H9 (cell line): ENCODE measurements around the gene CCDC92. TPM values are rescaled to one million over a fixed set of nuclear protein-coding genes. Genes with fewer than 3 reads are reported as not detected.

Experiments
- DNase-seq: peaks from one replicate; pipeline ENCODE4 v3.0.0-alpha.2; 2017
- H2AFZ ChIP-seq: one replicate; pipeline ENCODE4 v1.6.1; 2013; ENCODE audit warnings: mild to moderate bottlenecking, low read length, control low read depth, moderate library complexity
- H2AK5ac ChIP-seq: 2 replicates; pipeline ENCODE4 v1.6.1; 2013; ENCODE audit warnings: low read length, control low read depth, mixed read lengths; ENCODE audit not compliant: insufficient read length
- H2BK120ac ChIP-seq: one replicate; pipeline ENCODE4 v1.6.1; 2013; ENCODE audit warnings: low read depth, mild to moderate bottlenecking, low read length, control low read depth, inconsistent platforms; ENCODE audit not compliant: poor library complexity, severe bottlenecking
- H2BK12ac ChIP-seq: 2 replicates; pipeline ENCODE4 v1.6.1; 2013; ENCODE audit warnings: low read length, control low read depth, mixed read lengths, low read depth; ENCODE audit not compliant: insufficient read length
- H2BK15ac ChIP-seq: 2 replicates; pipeline ENCODE4 v1.6.1; 2013; ENCODE audit warnings: low read depth, low read length, control low read depth
- H2BK20ac ChIP-seq: one replicate; pipeline ENCODE4 v1.6.1; 2013; ENCODE audit warnings: low read depth, mild to moderate bottlenecking, low read length, control low read depth, inconsistent platforms; ENCODE audit not compliant: poor library complexity, severe bottlenecking
- H2BK5ac ChIP-seq: 2 replicates; pipeline ENCODE4 v1.6.1; 2013; ENCODE audit warnings: low read length, control low read depth, mixed read lengths; ENCODE audit not compliant: insufficient read length
- H3K14ac ChIP-seq: 2 replicates; pipeline ENCODE4 v1.6.1; 2013; ENCODE audit warnings: low read length, control low read depth; ENCODE audit not compliant: insufficient read depth
- H3K18ac ChIP-seq: 2 replicates; pipeline ENCODE4 v1.6.1; 2013; ENCODE audit warnings: low read depth, mild to moderate bottlenecking, mixed read lengths, low read length, control low read depth; ENCODE audit not compliant: insufficient read length
- H3K23ac ChIP-seq: 2 replicates; pipeline ENCODE4 v1.6.1; 2013; ENCODE audit warnings: low read length, control low read depth, mixed read lengths, low read depth; ENCODE audit not compliant: insufficient read length
- H3K23me2 ChIP-seq: 2 replicates; pipeline ENCODE4 v1.6.1; 2013; ENCODE audit warnings: low read depth, mild to moderate bottlenecking, mixed read lengths, low read length, control low read depth; ENCODE audit not compliant: insufficient read length, poor library complexity, severe bottlenecking
- H3K27ac ChIP-seq: 2 replicates; pipeline ENCODE4 v1.5.1; 2013; ENCODE audit warnings: low read length, control low read depth, mixed read lengths, low read depth; ENCODE audit not compliant: insufficient read length
- H3K27me3 ChIP-seq: 2 replicates; pipeline ENCODE4 v1.6.1; 2013; ENCODE audit warnings: low read length, control low read depth, inconsistent platforms; ENCODE audit not compliant: insufficient read depth
- H3K4ac ChIP-seq: 2 replicates; pipeline ENCODE4 v1.6.1; 2013; ENCODE audit warnings: low read depth, mild to moderate bottlenecking, control low read depth, inconsistent platforms, low read length, moderate library complexity
- H3K4me1 ChIP-seq: 2 replicates; pipeline ENCODE4 v1.6.1; 2013; ENCODE audit warnings: low read length, control low read depth, inconsistent platforms; ENCODE audit not compliant: insufficient read depth
- H3K4me2 ChIP-seq: 2 replicates; pipeline ENCODE4 v1.6.1; 2013; ENCODE audit warnings: low read length, control low read depth, mixed read lengths; ENCODE audit not compliant: insufficient read length, insufficient read depth
- H3K56ac ChIP-seq: 2 replicates; pipeline ENCODE4 v1.6.1; 2013; ENCODE audit warnings: low read depth, mild to moderate bottlenecking, mixed read lengths, low read length, control low read depth; ENCODE audit not compliant: insufficient read length
- H3K79me1 ChIP-seq: 2 replicates; pipeline ENCODE4 v1.6.1; 2013; ENCODE audit warnings: low read depth, mild to moderate bottlenecking, moderate library complexity, low read length, control low read depth, inconsistent platforms; ENCODE audit not compliant: insufficient read depth, poor library complexity, severe bottlenecking
- H3K79me2 ChIP-seq: 2 replicates; pipeline ENCODE4 v1.6.1; 2013; ENCODE audit warnings: low read length, control low read depth, inconsistent platforms; ENCODE audit not compliant: insufficient read depth
- H3K9ac ChIP-seq: 2 replicates; pipeline ENCODE4 v1.6.1; 2013; ENCODE audit warnings: low read length, control low read depth, mixed read lengths; ENCODE audit not compliant: insufficient read length; ENCODE audit errors: extremely low read depth
- H3K9me3 ChIP-seq: one replicate; pipeline ENCODE4 v1.6.1; 2013; ENCODE audit warnings: low read depth, low read length, inconsistent platforms; ENCODE audit not compliant: control insufficient read depth
- H3T11ph ChIP-seq: one replicate; pipeline ENCODE4 v1.6.1; 2013; ENCODE audit warnings: mild to moderate bottlenecking, low read length, control low read depth, inconsistent platforms
- H4K20me1 ChIP-seq: one replicate; pipeline ENCODE4 v1.6.1; 2013; ENCODE audit not compliant: control insufficient read depth, insufficient read length, insufficient read depth
- H4K5ac ChIP-seq: 2 replicates; pipeline ENCODE4 v1.6.1; 2013; ENCODE audit warnings: low read depth, mild to moderate bottlenecking, mixed read lengths, low read length, control low read depth; ENCODE audit not compliant: insufficient read length
- H4K8ac ChIP-seq: replicated peaks from 2 replicates; pipeline ENCODE4 v1.6.1; 2013; ENCODE audit warnings: low read length, control low read depth, mixed read lengths, low read depth; ENCODE audit not compliant: insufficient read length
- H4K91ac ChIP-seq: 2 replicates; pipeline ENCODE4 v1.6.1; 2013; ENCODE audit warnings: low read depth, mild to moderate bottlenecking, moderate library complexity, mixed read lengths, low read length, control low read depth; ENCODE audit not compliant: insufficient read length
- H3K27ac Mint-ChIP-seq, 3 experiments: 2 replicates in 2 of 3; 3 replicates in 1 of 3; pipeline ENCODE4 v1.8.0; 2020 to 2021; ENCODE audit warnings: mixed read lengths in 3 of 3, mild to moderate bottlenecking in 1 of 3, moderate library complexity in 1 of 3
- H3K27me3 Mint-ChIP-seq: 2 replicates; pipeline ENCODE4 v1.8.0; 2021; ENCODE audit warnings: low read depth, mild to moderate bottlenecking, moderate library complexity, mixed read lengths
- H3K36me3 Mint-ChIP-seq, 3 experiments: 2 replicates in 2 of 3; 3 replicates in 1 of 3; pipeline ENCODE4 v1.8.0; 2020 to 2021; ENCODE audit warnings: low read depth in 3 of 3, mixed read lengths in 3 of 3; ENCODE audit not compliant: insufficient read depth in 1 of 3
- H3K4me1 Mint-ChIP-seq, 2 experiments: 2 replicates each; pipeline ENCODE4 v1.8.0; 2020; ENCODE audit warnings: mixed read lengths in 2 of 2
- H3K4me3 Mint-ChIP-seq, 2 experiments: 2 replicates in 1 of 2; 3 replicates in 1 of 2; pipeline ENCODE4 v1.8.0; 2020 to 2021; ENCODE audit warnings: mild to moderate bottlenecking in 2 of 2, mixed read lengths in 2 of 2, moderate library complexity in 1 of 2
- H3K9me3 Mint-ChIP-seq, 2 experiments: 2 replicates in 1 of 2; 3 replicates in 1 of 2; pipeline ENCODE4 v1.8.0; 2020; ENCODE audit warnings: mild to moderate bottlenecking in 2 of 2, mixed read lengths in 2 of 2, moderate library complexity in 1 of 2
- WGBS: extraction: QIAGEN DNeasy Blood & Tissue Kit; methylation state at CpG from one replicate; pipeline ENCODE4 v1.1.7; 2013; ENCODE audit warnings: missing lambda C conversion rate, low lambda C conversion rate, mixed read lengths; ENCODE audit not compliant: insufficient read length; ENCODE audit errors: extremely low coverage; 5-methylcytosine and 5-hydroxymethylcytosine counted together
- total RNA-seq: library from RNA; stranded (reverse); gene quantifications from 2 replicates; pipeline ENCODE4 v1.2.1, GENCODE V29; 2021
- TF ChIP-seq, protein P1 (sequence below): fragments of 200-600 bp; sonication (generic); conservative IDR thresholded peaks from 3 replicates; pipeline ENCODE4 v1.8.0; 2021; ENCODE audit warnings: antibody characterized with exemption, mild to moderate bottlenecking

CCDC92 gene
- total RNA-seq, 1 experiment from 2014 or later, result 1.3 TPM

DNA sequence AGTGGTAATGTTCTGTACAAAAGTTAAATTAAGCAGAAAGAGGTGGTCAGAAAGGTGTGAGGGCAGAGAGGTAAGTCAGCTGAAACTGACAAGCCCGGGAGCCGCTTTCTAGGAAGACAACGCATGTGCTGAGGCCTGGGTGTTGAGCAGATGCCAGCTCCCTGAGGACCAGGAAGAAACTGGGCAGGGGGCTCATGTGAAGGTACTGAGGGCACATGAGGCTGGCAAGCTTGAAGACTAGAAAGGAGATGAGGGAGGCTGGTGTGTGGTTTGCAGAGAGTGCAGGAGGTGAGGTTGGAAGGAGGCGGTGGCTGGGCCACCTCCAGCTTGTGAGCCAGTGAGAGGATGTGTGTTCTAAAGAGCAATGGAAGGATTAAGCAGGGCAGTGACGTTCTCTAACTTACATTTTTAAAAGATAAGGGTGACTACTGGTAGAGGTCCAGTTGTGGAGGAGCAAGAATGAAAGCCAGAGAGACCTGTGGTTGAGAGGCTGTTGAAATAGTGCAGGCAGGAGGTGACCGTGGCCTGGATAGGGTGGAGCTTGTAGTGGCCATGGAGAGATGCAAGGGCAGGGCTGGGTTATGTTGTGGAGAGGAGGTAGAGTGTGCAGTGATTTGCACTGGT, 29.5 kb upstream of the CCDC92 start:
- no peak overlapping the region for H2AFZ ChIP-seq
- no peak overlapping the region for H2BK20ac ChIP-seq
- no peak overlapping the region for H2AK5ac ChIP-seq
- H3K4ac ChIP-seq, result no peak overlapping the region
- no peaks in the 10 kb centered on the region for H3K79me1 ChIP-seq
- no CpG with 5 or more reads among the region's 6 CpGs for WGBS
- H2BK5ac ChIP-seq, result no peak overlapping the region
- H3K4me2 ChIP-seq, result no peak overlapping the region
- H3K4me1 ChIP-seq, result no peaks in the 10 kb centered on the region
- H3T11ph ChIP-seq, result no peak overlapping the region
- no peak overlapping the region for H3K27ac ChIP-seq
- H2BK120ac ChIP-seq, result no peak overlapping the region
- no peaks in the 10 kb centered on the region for H3K9me3 Mint-ChIP-seq
- TF ChIP-seq, protein P1, sequence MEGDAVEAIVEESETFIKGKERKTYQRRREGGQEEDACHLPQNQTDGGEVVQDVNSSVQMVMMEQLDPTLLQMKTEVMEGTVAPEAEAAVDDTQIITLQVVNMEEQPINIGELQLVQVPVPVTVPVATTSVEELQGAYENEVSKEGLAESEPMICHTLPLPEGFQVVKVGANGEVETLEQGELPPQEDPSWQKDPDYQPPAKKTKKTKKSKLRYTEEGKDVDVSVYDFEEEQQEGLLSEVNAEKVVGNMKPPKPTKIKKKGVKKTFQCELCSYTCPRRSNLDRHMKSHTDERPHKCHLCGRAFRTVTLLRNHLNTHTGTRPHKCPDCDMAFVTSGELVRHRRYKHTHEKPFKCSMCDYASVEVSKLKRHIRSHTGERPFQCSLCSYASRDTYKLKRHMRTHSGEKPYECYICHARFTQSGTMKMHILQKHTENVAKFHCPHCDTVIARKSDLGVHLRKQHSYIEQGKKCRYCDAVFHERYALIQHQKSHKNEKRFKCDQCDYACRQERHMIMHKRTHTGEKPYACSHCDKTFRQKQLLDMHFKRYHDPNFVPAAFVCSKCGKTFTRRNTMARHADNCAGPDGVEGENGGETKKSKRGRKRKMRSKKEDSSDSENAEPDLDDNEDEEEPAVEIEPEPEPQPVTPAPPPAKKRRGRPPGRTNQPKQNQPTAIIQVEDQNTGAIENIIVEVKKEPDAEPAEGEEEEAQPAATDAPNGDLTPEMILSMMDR, result no peak
- no peak overlapping the region for H4K5ac ChIP-seq
- no peak overlapping the region for H3K27ac Mint-ChIP-seq
- no peak overlapping the region for H2BK12ac ChIP-seq
- H3K4me3 Mint-ChIP-seq, result no peak overlapping the region
- DNase-seq, result no peak
- H3K9me3 ChIP-seq, result no peaks in the 10 kb centered on the region
- peaks cover 5 to 8% of the 10 kb centered on the region in 2 experiments; a peak in 3 of 4 replicates for H3K4me1 Mint-ChIP-seq
- no peaks in the 10 kb centered on the region for H4K20me1 ChIP-seq
- H4K91ac ChIP-seq, result no peak overlapping the region
- no peak overlapping the region for H3K23ac ChIP-seq
- H3K14ac ChIP-seq, result no peak overlapping the region
- no peaks in the 10 kb centered on the region; the same call in 1 of the 2 replicates for H3K27me3 Mint-ChIP-seq
- H2BK15ac ChIP-seq, result no peak overlapping the region
- no peaks in the 10 kb centered on the region for H3K27me3 ChIP-seq
- no peak overlapping the region for H3K9ac ChIP-seq
- no peaks in the 10 kb centered on the region for H3K79me2 ChIP-seq
- H3K36me3 Mint-ChIP-seq, result peaks cover 0 to 4% (median 3%) of the 10 kb centered on the region in 3 experiments; a peak in 4 of 7 replicates
- H3K23me2 ChIP-seq, result no peaks in the 10 kb centered on the region
- H3K18ac ChIP-seq, result no peak overlapping the region
- H4K8ac ChIP-seq, result no peak overlapping the region
- H3K56ac ChIP-seq, result no peak overlapping the region
